Measurements from ENCODE around the gene RGS4. TPM values are rescaled to one million over a fixed set of nuclear protein-coding genes. Genes with fewer than 3 reads are reported as not detected.

RGS4 gene
- total RNA-seq, 1 donor from 2014 or later: 0.52 TPM

- DNase-seq (no peak), ATAC-seq (no peak)
- intact Hi-C loops (cut with micrococcal nuclease): no loop called here
These were observed 21.3 kb downstream of the RGS4 start for GRCh38 chr1:163090321-163090945.

- intact Hi-C loops (cut with micrococcal nuclease): no loop called here
- ATAC-seq (no peak), DNase-seq (no peak)
These were observed 24.0 kb downstream of the RGS4 start for GRCh38 chr1:163093169-163093568.

GRCh38 chr1:163093579-163093978 lies 24.4 kb downstream of the RGS4 start:
- DNase-seq (no peak), ATAC-seq (no peak)
- intact Hi-C loops (cut with micrococcal nuclease): no loop called here

- DNase-seq (no peak), ATAC-seq (no peak)
- intact Hi-C loops (cut with micrococcal nuclease): no loop called here
These were observed 25.0 kb downstream of the RGS4 start for GRCh38 chr1:163094182-163094581.

DNA sequence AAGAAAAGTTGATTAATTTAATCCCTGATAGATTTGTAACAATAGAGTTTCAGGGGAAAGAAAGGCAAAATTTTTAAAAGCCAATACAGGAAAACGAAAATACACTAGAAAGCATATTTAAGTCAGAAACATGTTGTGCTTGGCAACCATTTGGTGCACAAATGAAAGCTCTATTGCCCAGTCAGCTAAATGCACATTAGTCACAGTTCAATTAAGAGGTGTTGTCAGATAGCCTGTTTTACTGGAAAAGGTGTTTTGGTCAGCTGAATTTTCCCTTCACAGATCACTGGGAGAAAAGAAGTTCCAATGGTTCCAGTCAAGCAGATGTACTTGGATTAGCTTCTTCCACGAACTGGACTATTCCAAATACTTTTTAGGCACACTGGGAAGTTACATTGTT lies 25.4 kb downstream of the RGS4 start:
- ATAC-seq (no peak), DNase-seq (no peak)
- intact Hi-C loops (cut with micrococcal nuclease): no loop called here

DNA sequence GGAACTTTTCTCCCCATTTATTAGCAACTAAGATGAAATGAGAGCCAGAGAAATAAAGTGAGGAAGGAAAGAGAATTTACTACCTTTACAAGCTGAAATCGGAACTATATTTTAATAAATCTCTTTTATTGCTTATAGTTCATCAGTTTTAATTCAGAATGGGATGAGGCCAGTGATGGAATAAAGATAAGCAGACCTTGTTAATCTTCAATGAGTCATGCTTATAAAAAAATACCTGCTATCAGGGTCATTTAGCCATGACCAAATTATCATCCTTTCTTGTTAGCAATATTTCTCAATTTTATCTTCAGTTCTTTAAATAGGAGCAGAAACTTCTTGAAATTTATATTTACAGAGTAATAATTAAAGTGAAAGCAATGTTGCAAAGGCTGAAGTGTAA lies 26.1 kb downstream of the RGS4 start:
- intact Hi-C loops (cut with micrococcal nuclease): no loop called here
- ATAC-seq: no peak
- DNase-seq: no peak

- DNase-seq (no peak), ATAC-seq (no peak)
- intact Hi-C loops (cut with micrococcal nuclease): no loop called here
These were observed 33.4 kb downstream of the RGS4 start for GRCh38 chr1:163102590-163102989.

DNA sequence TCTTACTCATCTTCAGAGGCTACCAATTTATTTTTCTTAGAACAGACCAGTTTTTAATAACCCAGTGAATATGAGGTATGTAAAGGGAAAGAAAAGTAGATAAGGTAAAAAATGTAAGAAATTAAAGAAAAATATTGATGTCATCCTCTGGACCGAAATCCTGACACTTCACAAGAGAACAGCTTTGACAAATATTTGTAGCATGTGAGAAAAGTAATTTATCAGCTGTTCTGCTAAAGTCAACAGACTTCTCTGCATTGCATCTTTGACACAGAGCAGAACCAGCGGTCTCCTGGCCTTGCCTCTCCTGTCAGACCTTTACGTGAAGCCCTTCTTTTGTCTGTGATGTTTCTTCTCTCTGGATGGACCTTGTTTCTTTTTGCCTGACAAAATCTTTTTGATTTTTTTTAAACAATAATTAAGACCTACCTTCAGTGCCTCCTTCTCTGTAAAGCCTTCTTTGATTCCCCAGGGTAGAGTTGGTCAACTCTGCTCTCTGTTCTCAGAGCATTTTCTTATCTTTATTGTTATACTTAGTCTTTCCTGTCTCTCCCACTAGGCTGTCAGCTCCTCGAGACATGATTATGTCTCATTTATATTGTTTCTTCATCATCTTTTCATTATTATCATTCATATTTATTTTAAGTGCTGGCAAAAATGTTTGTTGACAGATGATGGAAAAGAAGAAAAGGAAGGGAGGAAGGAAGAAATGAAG lies 35.4 kb downstream of the RGS4 start:
- peak; percentile 61 for ATAC-seq
- intact Hi-C loops (cut with micrococcal nuclease): no loop called here

GRCh38 chr1:163106364-163106987 lies 37.3 kb downstream of the RGS4 start:
- intact Hi-C loops (cut with micrococcal nuclease): no loop called here
- ATAC-seq: peak; percentile 46
- no peak for DNase-seq

More for the DNA sequence above, 35.4 kb downstream of the RGS4 start:
- DNase-seq: no peak

GRCh38 chr1:163107655-163108054 lies 38.5 kb downstream of the RGS4 start:
- intact Hi-C loops (cut with micrococcal nuclease): no loop called here
- DNase-seq: no peak
- ATAC-seq: no peak

- ATAC-seq: no peak
- no peak for DNase-seq
- intact Hi-C loops (cut with micrococcal nuclease): no loop called here
These were observed 46.7 kb downstream of the RGS4 start for GRCh38 chr1:163115887-163116286.

DNA sequence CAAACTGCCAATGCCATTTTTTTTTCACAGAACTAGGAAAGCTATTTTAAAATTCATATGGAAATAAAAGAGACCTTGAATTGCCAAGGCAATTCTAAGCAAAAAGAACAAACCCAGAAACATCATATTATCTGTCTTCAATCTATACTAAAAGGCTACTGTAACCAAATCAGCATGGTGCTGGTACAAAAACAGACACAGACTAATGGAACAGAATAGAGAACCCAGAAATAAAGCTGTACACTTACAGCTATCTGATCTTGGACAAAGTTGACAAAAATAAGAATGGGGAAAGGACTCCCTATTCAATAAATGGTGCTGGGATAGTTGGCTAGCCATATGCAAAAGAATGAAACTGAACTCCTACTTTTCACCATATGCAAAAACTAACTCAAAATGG lies 50.5 kb downstream of the RGS4 start:
- ATAC-seq (no peak), DNase-seq (no peak)
- intact Hi-C loops (cut with micrococcal nuclease): no loop called here

- intact Hi-C loops (cut with micrococcal nuclease): no loop called here
- no peak for ATAC-seq
- no peak for DNase-seq
These were observed 51.2 kb downstream of the RGS4 start for GRCh38 chr1:163120372-163120771.

DNA sequence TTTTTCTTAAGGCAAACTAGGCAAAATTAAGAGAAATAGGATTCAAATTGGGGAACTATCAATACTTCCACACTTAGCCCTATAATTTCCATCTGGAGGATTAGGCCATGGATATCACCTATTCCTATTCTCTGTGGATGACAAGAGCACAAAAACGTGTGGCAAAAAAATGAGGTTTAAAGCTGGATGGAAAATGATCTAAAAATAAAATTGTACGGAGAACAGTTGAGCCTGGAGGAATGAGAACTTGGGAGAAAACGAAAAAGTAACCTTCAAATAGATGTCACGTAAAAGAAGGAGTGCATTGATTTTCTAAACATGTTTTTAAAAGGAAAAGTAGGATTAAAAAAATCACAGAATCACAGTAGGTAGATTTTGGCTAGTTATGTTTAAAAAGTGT lies 55.7 kb downstream of the RGS4 start:
- ATAC-seq (no peak), DNase-seq (no peak)
- intact Hi-C loops (cut with micrococcal nuclease): no loop called here

Other genes with a start within 250 kb of the RGS4 start
- gene CCDC190, start 208.2 kb upstream of the RGS4 start, total RNA-seq: 0.62 TPM
- 278 TPM for gene RGS5, start 133.6 kb downstream of the RGS4 start, total RNA-seq

Measured in left ventricle myocardium superior (tissue), 1 donor.